Suppressor macrophage treated with lipopolysaccharide for 4 hours (primary cell): ENCODE results near the gene ANP32A.

ENCODE experiments used
- DNase-seq: peaks from one replicate; pipeline ENCODE4 v3.0.0-alpha.2; 2020

ANP32A gene

GRCh38 chr15:68819495-68820294 is 1.0 kb downstream of the ANP32A start:
- DNase-seq = peak; percentile 47

- peak; percentile 81 for DNase-seq
These were observed 1.8 kb downstream of the ANP32A start for GRCh38 chr15:68818769-68819494.

GRCh38 chr15:68818066-68818768 is 2.5 kb downstream of the ANP32A start:
- peak; percentile 59 for DNase-seq

- DNase-seq = peak; percentile 75
These were observed 3.2 kb downstream of the ANP32A start for GRCh38 chr15:68817304-68818065.

- DNase-seq = peak; percentile 47
These were observed 3.8 kb downstream of the ANP32A start for GRCh38 chr15:68816795-68817303.

- DNase-seq = no peak
These were observed 4.5 kb downstream of the ANP32A start for GRCh38 chr15:68816158-68816557.

GRCh38 chr15:68815598-68815997 is 5.1 kb downstream of the ANP32A start:
- DNase-seq = peak; percentile 47

- DNase-seq = no peak
These were observed 6.1 kb downstream of the ANP32A start for GRCh38 chr15:68814596-68814995.

GRCh38 chr15:68812597-68813431 is 7.9 kb downstream of the ANP32A start:
- DNase-seq = no peak

- no peak for DNase-seq
These were observed 8.6 kb downstream of the ANP32A start for GRCh38 chr15:68812069-68812468.

GRCh38 chr15:68809517-68809916 is 11.2 kb downstream of the ANP32A start:
- DNase-seq = no peak

GRCh38 chr15:68808770-68809169 is 11.9 kb downstream of the ANP32A start:
- DNase-seq = no peak

- no peak for DNase-seq
These were observed 12.6 kb downstream of the ANP32A start for GRCh38 chr15:68808091-68808490.

GRCh38 chr15:68807249-68807648 is 13.4 kb downstream of the ANP32A start:
- no peak for DNase-seq

- no peak for DNase-seq
These were observed 14.3 kb downstream of the ANP32A start for GRCh38 chr15:68806220-68807060.

- no peak for DNase-seq
These were observed 18.3 kb downstream of the ANP32A start for GRCh38 chr15:68802373-68802772.

GRCh38 chr15:68801572-68802148 is 19.0 kb downstream of the ANP32A start:
- no peak for DNase-seq

GRCh38 chr15:68800875-68801274 is 19.8 kb downstream of the ANP32A start:
- DNase-seq = no peak

GRCh38 chr15:68798346-68799094 is 22.2 kb downstream of the ANP32A start:
- DNase-seq = no peak
